ENCODE data around the gene THOC7. TPM values are rescaled to one million over a fixed set of nuclear protein-coding genes. Genes with fewer than 3 reads are reported as not detected.

The THOC7 gene
- 10 to 100 TPM; 69.7 to 74.3 TPM for total RNA-seq
- long read RNA-seq, donor 1, transcript THOC7-201 (8 exons, 990 nt) = major isoform, 11 of 16 reads
- long read RNA-seq, donor 1, partial matches to known transcripts = 3 of 16 reads
- long read RNA-seq, donor 1, other reads (novel, unspliced or antisense) = 2 of 16 reads
- long read RNA-seq, donor 2, transcript THOC7-201 (8 exons, 990 nt) = major isoform, 31 of 38 reads
- long read RNA-seq, donor 2, partial matches to known transcripts = 2 of 38 reads
- long read RNA-seq, donor 2, other reads (novel, unspliced or antisense) = 3 of 38 reads

DNA sequence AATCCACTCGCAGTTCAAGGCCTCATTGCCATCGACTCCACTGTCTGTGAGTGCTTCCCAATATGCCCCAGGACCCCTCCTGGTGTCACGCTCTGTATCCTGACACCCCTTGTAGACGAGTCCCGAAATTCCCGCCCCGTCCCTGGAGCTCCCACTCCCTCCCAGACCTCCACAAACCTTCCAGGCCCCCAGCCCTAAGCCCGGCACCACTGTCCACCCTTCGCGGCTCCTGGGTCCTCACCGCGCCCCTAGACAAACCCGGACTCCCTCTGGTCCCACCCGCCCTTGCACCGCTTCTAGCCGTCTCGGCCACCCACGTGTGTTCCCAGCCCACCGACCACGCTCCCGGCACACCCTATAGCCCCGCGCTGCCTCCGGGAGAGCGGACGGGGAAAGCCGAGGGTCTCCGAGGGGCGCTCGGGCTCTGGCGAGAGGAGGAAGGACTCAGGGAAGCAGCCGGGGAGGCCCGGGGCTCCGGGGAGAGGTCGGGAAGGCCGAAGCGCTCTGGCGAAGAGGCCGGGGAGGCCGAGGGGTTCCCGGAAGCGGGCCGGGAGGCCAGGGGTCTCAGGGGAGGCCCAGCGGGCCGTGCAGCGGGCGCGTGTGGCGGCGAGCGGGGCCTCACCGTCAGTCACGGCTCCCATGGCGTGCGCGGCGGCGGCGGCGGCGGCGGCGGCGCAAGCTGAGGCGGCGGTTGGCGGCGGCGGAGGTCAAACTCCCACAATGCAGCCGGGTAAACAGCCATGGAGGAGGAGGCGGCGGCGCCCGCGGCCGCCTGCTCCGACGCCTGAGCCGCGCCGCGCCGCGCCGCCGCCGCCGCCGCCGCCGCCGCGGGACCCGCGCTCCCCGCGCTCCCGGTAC lies at the start of gene THOC7, which contains the start of gene ATXN7:
Gene THOC7 (minus strand): TSS at position 656 of the 858 bp plus-strand sequence. CDS start 15 bp downstream, at position 641.
Gene ATXN7 (plus strand): TSS at position 718 of the 858 bp plus-strand sequence. CDS start 48,732 bp downstream, outside the sequence.
- intact Hi-C loops (cut with DNase I) = no loop called here
- peak; percentile 91 for DNase-seq (ENCODE audit: low spot score)

- DNase-seq (ENCODE audit: low spot score) = peak; percentile 87
- intact Hi-C loops (cut with DNase I) = loop anchor here (10.0 kb wide), 1 partner anchor 82 kb away; no protein-coding TSS in a partner anchor
These were observed 49.4 kb upstream of the THOC7 start for GRCh38 chr3:63912768-63913588.

- intact Hi-C loops (cut with DNase I) = loop anchor here (10.0 kb wide), 1 partner anchor 83 kb away; no protein-coding TSS in a partner anchor
- peak; percentile 97 for DNase-seq (ENCODE audit: low spot score)
These were observed 48.5 kb upstream of the THOC7 start, which contains the start of gene SCAANT1 for GRCh38 chr3:63911873-63912767. SCAANT1 (minus strand) TSS chr3:63912383.

DNA sequence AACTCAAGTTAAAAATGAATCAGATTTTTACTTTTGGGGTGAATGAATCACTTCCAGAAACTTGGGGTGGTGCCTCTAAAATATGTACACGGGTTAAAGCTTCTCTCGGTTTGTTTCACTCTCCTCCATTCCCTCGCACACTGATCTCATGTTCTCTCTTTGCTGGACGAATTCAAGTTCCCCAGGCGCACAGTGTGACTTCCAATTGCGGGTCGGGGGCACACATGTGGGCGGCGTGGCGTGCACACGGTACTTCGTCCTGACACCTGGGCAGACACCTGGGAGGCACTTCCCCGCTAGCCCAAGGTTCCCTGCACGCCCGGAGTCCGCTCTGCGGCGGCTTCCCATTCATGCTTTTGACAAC lies 47.9 kb upstream of the THOC7 start:
- intact Hi-C loops (cut with DNase I) = loop anchor here (10.0 kb wide), 1 partner anchor 83 kb away; no protein-coding TSS in a partner anchor
- DNase-seq (ENCODE audit: low spot score) = no peak

DNA sequence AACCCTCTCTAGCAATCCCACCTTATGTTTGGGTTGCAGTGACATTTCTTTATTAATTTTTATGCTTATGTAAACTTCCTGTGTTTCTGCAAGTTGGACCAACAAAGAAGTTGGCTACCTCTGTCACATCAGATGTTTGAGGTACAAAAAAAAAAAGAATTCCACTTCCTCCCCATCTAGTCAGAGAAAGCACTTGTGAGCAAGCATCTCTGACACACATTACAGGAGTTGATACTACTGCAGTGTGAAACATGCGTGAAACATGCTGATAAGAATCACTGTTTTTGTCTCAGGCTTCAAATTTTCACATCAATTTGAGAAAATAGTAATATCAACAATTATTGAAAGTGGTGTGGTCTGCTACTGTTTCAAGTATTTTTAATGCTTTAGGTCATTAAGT lies 47.3 kb upstream of the THOC7 start:
- intact Hi-C loops (cut with DNase I) = loop anchor here (10.0 kb wide), 1 partner anchor 84 kb away; no protein-coding TSS in a partner anchor
- no peak for DNase-seq (ENCODE audit: low spot score)

- intact Hi-C loops (cut with DNase I) = loop anchor here (10.0 kb wide), 1 partner anchor 85 kb away; no protein-coding TSS in a partner anchor
These were observed 46.4 kb upstream of the THOC7 start for GRCh38 chr3:63910001-63910400.

GRCh38 chr3:63909431-63909830 lies 45.8 kb upstream of the THOC7 start:
- intact Hi-C loops (cut with DNase I) = no loop called here
- no peak for DNase-seq (ENCODE audit: low spot score)

More at GRCh38 chr3:63910001-63910400, 46.4 kb upstream of the THOC7 start:
- DNase-seq (ENCODE audit: low spot score) = no peak

GRCh38 chr3:63908776-63909175 lies 45.2 kb upstream of the THOC7 start:
- intact Hi-C loops (cut with DNase I) = no loop called here
- no peak for DNase-seq (ENCODE audit: low spot score)

GRCh38 chr3:63908081-63908736 lies 44.6 kb upstream of the THOC7 start:
- intact Hi-C loops (cut with DNase I) = no loop called here
- DNase-seq (ENCODE audit: low spot score) = no peak

GRCh38 chr3:63905731-63906620 lies 42.4 kb upstream of the THOC7 start:
- intact Hi-C loops (cut with DNase I) = no loop called here
- DNase-seq (ENCODE audit: low spot score) = no peak

DNA sequence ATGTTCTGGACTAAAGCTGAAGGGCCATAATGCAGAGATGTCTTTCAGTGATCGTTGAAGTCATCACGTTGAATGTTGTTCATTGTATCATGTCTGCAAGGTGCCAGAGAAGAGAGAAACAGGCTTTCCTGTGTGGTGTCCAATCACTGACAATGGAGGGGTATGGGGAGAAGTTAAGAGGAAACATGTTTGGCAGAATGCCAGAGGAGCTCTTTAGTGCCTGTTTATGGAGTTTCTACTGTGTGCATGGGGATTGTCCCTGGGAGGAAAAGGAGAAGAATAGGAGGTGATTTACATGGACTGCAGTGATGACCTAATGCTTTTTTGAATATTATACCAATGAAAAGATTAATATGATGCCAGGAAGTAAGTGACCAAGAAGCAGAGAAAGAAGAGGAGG lies 36.9 kb upstream of the THOC7 start:
- intact Hi-C loops (cut with DNase I) = no loop called here
- no peak for DNase-seq (ENCODE audit: low spot score)

GRCh38 chr3:63900010-63900409 lies 36.4 kb upstream of the THOC7 start:
- intact Hi-C loops (cut with DNase I) = no loop called here
- DNase-seq (ENCODE audit: low spot score) = no peak

DNA sequence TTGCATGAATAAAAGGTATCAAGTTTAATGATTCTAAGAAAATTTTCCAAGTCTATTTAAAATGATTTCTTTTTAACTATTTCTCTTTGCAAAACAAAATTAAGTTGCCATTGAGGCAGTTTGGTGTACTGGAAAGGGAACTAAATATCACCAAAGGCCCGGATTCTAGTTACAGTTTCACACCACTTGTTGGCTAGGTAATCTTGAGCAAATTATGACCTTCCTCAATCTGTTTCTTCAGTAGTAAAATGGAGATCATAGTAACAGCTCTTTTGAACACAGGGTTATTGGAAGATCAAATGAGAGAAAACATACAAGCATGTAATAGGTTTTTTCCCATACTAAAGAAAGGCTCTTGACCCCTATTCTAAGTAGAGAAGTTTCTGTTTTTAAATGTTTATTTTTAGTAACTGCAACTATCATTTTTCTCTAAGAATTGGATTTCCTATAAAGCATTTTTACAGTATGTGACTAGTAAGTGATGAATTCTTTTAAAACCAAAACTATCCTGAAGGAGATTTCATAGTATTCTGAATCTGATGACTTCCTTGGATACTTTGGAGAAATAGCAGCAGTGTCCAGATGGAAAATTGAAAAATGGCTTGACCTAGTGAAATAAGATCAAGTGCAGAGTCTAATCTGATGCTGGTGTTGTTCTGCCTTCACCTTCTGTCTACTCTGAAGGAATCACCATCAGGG lies 32.9 kb upstream of the THOC7 start:
- intact Hi-C loops (cut with DNase I) = no loop called here
- DNase-seq (ENCODE audit: low spot score) = no peak

- intact Hi-C loops (cut with DNase I) = no loop called here
- DNase-seq (ENCODE audit: low spot score) = no peak
These were observed 32.0 kb upstream of the THOC7 start for GRCh38 chr3:63895422-63896189.

GRCh38 chr3:63892773-63893352 lies 29.3 kb upstream of the THOC7 start:
- DNase-seq (ENCODE audit: low spot score) = no peak
- intact Hi-C loops (cut with DNase I) = no loop called here
